Heart right ventricle (tissue), 16 donors: ENCODE results near the gene C16orf87. TPM values are rescaled to one million over a fixed set of nuclear protein-coding genes. Genes with fewer than 3 reads are reported as not detected.
"Not testable (repeated sequence)": the region's sequence is repeated elsewhere in the genome, so short reads cannot be mapped to it uniquely, and the experiment has no call there.

Experiments
- ATAC-seq, 8 donors: fragments of 200-7000 bp; cut with Tn5 transposase; one replicate each; pipeline ENCODE4 v1.9.1; 2020; ENCODE audit warnings: mild to moderate bottlenecking in 8 of 8, moderate library complexity in 8 of 8, moderate number of reproducible peaks in 1 of 8
- DNase-seq, 2 donors: peaks; one replicate each; pipeline ENCODE4 v3.0.0-alpha.2; 2020
- H3K27ac ChIP-seq, 10 donors: fragments of 200-600 bp; sonication (generic) in 2 of 10; one replicate each; pipeline versions ENCODE4 v1.5.0 to v1.8.0; 2020 to 2022; ENCODE audit warnings: mild to moderate bottlenecking in 3 of 10
- H3K27me3 ChIP-seq, 7 donors: fragments of 200-600 bp; one replicate each; pipeline ENCODE4 v1.8.0; 2021 to 2022; ENCODE audit warnings: mild to moderate bottlenecking in 2 of 7
- H3K36me3 ChIP-seq, 9 donors: fragments of 200-600 bp; sonication (generic) in 1 of 9; one replicate each; pipeline versions ENCODE4 v1.5.0 to v1.8.0; 2020 to 2022; ENCODE audit warnings: mild to moderate bottlenecking in 2 of 9
- H3K4me1 ChIP-seq, 9 donors: fragments of 200-600 bp; sonication (generic) in 1 of 9; one replicate each; pipeline versions ENCODE4 v1.5.0 to v1.8.0; 2020 to 2022; ENCODE audit warnings: mild to moderate bottlenecking in 4 of 9
- H3K4me3 ChIP-seq, 10 donors: fragments of 200-600 bp; sonication (generic) in 2 of 10; one replicate each; pipeline versions ENCODE4 v1.5.0 to v1.8.0; 2020 to 2022; ENCODE audit warnings: mild to moderate bottlenecking in 7 of 10, moderate library complexity in 2 of 10
- H3K9me3 ChIP-seq, 11 donors: fragments of 200-600 bp in 10 of 11; sonication (generic) in 2 of 11; one replicate each; pipeline versions ENCODE4 v1.5.0 to v1.8.0; 2013 to 2022; ENCODE audit warnings: mild to moderate bottlenecking in 2 of 11, control low read depth in 1 of 11, moderate library complexity in 1 of 11
- WGBS, 2 donors: extraction: QIAGEN DNeasy Blood & Tissue Kit; methylation state at CpG; one replicate each; pipeline ENCODE4 v1.1.7; 2013; ENCODE audit warnings: inconsistent platforms in 1 of 2; 5-methylcytosine and 5-hydroxymethylcytosine counted together
- intact Hi-C, 10 donors: fragments of 100-400 bp; cut with DNase I; formaldehyde crosslinking; loops; one replicate each; pipeline versions ENCODE4 v1.11.1 to v1.14.2; 2022
- polyA plus RNA-seq, 2 donors: library from polyadenylated mRNA; stranded (reverse); fragments of 200-250 nt; gene quantifications; one replicate each; pipeline ENCODE4 v1.2.3, GENCODE V29; 2013
- total RNA-seq, 10 donors: library from RNA; stranded (reverse); fragmentation: NEBNext Ultra II Directional in 3 of 10; extraction: Animal tissue kit (Norgen Biotek cat#: 25700) in 3 of 10; gene quantifications; one replicate each; pipeline versions ENCODE4 v1.2.1 to v1.2.4, GENCODE V29; 2021 to 2023
- TF ChIP-seq, protein P1 (sequence below), 9 donors: fragments of 200-600 bp; sonication (generic) in 2 of 9; IDR thresholded peaks; one replicate each; pipeline versions ENCODE4 v1.5.0 to v1.8.0; 2021 to 2022; ENCODE audit warnings: antibody characterized with exemption in 9 of 9, mild to moderate bottlenecking in 5 of 9, moderate library complexity in 1 of 9
- donor health status: Arrhythmogenic right ventricular cardiomyopathy.
- donor health status: ischemic (EF 13 %, LVEDD 7.1; RV severe dilation, severe dysfunction).
- donor health status: healthy with polysubstance abuse.
- donor health status: DM: no; HTN: yes; CAD: no.
- donor health status: DM: no; HTN: no; CAD: no.
- donor health status: ischemic (EF 25% LVEDD 6.9; RV normal size, moderate dysfunction).
- donor health status: ischemic (EF 25% LVEDD 5.7; RV mildly dilated, moderate dysfunction).
- donor health status: healthy.
- donor health status: DM: yes; HTN: yes; CAD: no.
- donor health status: Ischemic cardiomyopathy.
- donor health status: ischemic (EF 35%, LVEDD 5.7; RV mildly dilated, moderate dysfunction).
- donor health status: nonischemic (EF 11% LVEDD 7.7; RV severe dilation, severe dysfunction).
- donor health status: DM: yes; HTN: yes; CAD: no.
- donor health status: PGD.
- donor health status: ischemic (EF 29% LVEDD 5.4; RV normal size, mild dysfunction).
- donor health status: nonischemic (EF 23%, LVEDD 6.1; RV moderate dilation, normal function).

The C16orf87 gene
- total and polyA plus RNA-seq, 12 donors, result 3.1 to 17.8 (median 12.0) TPM

DNA sequence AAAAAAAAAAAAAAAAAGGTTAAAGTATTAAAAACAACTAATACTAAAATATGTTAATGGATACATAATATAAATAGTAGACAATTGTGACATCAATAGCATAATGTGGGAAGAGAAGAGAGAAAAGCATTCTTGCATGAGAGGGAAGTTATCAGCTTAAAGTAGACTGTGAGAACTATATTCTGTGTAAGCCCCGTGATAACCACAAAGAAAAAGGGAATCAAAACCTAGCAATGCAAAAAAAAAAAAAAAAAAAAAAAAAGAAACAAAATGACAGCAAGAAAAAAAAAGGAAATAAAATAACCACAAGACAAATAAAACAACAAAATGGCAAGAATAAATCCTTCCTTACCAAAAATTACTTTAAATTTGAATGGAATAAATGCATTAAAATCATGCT is 43.1 kb downstream of the C16orf87 start:
- TF ChIP-seq, protein P1, sequence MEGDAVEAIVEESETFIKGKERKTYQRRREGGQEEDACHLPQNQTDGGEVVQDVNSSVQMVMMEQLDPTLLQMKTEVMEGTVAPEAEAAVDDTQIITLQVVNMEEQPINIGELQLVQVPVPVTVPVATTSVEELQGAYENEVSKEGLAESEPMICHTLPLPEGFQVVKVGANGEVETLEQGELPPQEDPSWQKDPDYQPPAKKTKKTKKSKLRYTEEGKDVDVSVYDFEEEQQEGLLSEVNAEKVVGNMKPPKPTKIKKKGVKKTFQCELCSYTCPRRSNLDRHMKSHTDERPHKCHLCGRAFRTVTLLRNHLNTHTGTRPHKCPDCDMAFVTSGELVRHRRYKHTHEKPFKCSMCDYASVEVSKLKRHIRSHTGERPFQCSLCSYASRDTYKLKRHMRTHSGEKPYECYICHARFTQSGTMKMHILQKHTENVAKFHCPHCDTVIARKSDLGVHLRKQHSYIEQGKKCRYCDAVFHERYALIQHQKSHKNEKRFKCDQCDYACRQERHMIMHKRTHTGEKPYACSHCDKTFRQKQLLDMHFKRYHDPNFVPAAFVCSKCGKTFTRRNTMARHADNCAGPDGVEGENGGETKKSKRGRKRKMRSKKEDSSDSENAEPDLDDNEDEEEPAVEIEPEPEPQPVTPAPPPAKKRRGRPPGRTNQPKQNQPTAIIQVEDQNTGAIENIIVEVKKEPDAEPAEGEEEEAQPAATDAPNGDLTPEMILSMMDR (IDR thresholded peaks at IDR 0.05), result no peak
- WGBS, 2 donors, result 88 to 93% methylated on average over 1 of the region's 1 CpG
- Histone ChIP-seq H3K9me3 (peaks cover 0 to 12% (median 0%) of the 10 kb centered on the region in 11 donors), H3K4me3 (no peak overlapping the region), H3K27ac (peak overlapping the region in 1 of 10 donors; percentile 3), H3K4me1 (peaks cover 0 to 29% (median 4%) of the 10 kb centered on the region in 9 donors), H3K36me3 (no peaks in the 10 kb centered on the region), H3K27me3 (no peaks in the 10 kb centered on the region)
- intact Hi-C loops, result no loop called here
- DNase-seq (no peak), ATAC-seq (no peak)

DNA sequence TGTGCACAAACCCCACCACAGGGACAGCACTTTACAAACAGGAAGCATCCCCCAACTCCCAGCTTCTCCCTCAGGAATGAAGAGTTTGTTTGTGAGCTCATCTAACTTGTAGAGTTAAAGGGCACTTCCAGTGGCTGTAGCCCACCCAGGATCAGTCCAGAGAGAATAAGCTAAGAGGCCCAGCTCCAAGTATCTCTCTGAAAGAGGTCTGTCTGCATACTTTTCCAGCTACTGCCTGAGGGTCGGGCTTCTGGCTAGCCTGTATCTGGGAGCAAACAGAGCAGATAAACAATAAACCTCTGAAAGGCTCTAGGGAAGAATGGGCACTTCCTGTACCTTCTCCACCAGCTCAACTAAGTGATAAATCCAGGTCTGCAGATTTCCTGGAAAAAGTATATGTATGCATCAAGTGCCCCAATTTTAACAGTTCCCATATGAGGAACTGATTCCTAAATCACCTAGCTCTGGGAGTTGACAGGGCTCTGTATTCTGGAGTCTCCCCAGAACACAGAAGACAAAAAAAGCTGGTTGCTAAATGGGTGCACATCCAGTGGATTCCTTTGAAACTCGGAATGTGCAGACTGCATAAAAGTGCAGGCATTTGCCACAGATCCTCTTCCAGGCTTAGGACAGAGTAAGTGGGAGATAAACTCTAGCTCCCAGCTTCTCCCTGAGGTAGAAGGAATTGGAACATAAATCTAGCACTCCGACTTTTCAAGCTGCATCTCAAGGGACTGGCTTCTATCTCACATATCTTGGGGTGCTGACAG is 45.7 kb downstream of the C16orf87 start:
- WGBS, 2 donors, result 17 to 24% methylated on average over 3 of the region's 3 CpGs
- ATAC-seq, result no peak

DNA sequence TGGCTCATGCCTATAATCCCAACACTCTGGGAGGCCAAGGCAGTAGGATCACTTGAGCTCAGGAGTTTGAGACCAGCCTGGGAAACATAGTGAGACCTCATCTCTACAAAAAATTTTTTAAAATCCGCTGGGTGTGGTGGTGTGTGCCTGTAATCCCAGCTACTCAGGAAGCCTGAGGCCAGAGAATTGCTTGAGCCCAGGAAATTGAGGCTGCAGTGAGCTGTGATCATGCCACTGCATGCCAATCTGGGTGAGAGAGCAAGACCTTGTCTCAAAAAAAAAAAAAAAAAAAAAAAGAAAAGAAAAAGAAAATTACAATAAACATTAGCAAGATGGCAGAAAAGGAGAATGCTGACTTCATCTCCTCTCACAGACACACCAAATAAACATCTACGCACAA is 46.4 kb downstream of the C16orf87 start:
- peaks cover 0 to 10% (median 0%) of the 10 kb centered on the region in 11 donors for H3K9me3 ChIP-seq
- H3K4me3 ChIP-seq, H3K27ac ChIP-seq, intact Hi-C loops, DNase-seq, H3K27me3 ChIP-seq, ATAC-seq, H3K36me3 ChIP-seq: not testable (repeated sequence)
- WGBS, 2 donors, result 82 to 89% methylated on average over 2 of the region's 2 CpGs
- peaks cover 0 to 19% (median 0%) of the 10 kb centered on the region in 9 donors for H3K4me1 ChIP-seq

More for the DNA sequence above, 45.7 kb downstream of the C16orf87 start:
- H3K4me1 ChIP-seq, result peaks cover 0 to 23% (median 3%) of the 10 kb centered on the region in 9 donors
- TF ChIP-seq, protein P1 (IDR thresholded peaks at IDR 0.05), result no peak
- H3K36me3 ChIP-seq, result no peaks in the 10 kb centered on the region
- no peaks in the 10 kb centered on the region for H3K27me3 ChIP-seq
- H3K9me3 ChIP-seq, result peaks cover 0 to 10% (median 0%) of the 10 kb centered on the region in 11 donors
- H3K27ac ChIP-seq, result no peak overlapping the region
- H3K4me3 ChIP-seq, result no peak overlapping the region
- DNase-seq, result no peak
- intact Hi-C loops, result no loop called here

DNA sequence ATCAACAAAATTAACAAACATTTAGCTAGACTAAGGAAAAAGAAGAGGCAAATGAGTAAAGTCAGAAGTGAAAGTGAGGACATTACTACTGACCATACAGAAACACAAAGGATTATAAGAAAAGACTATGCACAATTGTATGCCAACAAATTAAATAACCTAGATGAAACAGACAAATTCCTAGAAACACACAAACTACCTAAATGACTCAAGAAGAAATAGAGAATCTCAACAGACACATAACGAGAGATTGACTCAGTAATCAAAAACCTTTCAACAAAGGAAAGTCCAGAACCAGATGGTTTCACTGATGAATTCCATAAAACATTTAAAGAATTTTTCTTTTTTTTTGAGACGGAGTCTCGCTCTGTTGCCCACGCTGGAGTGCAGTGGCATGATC is 47.2 kb downstream of the C16orf87 start:
- no peaks in the 10 kb centered on the region for H3K27me3 ChIP-seq
- 86 to 94% methylated on average over 4 of the region's 4 CpGs for WGBS, 2 donors
- TF ChIP-seq, protein P1 (IDR thresholded peaks at IDR 0.05), result no peak
- no peak for DNase-seq
- no peak overlapping the region for H3K4me3 ChIP-seq
- intact Hi-C loops, result no loop called here
- peaks cover 0 to 12% (median 0%) of the 10 kb centered on the region in 9 donors for H3K4me1 ChIP-seq
- H3K27ac ChIP-seq, result no peak overlapping the region
- H3K9me3 ChIP-seq, result peaks cover 0 to 10% (median 0%) of the 10 kb centered on the region in 11 donors
- no peaks in the 10 kb centered on the region for H3K36me3 ChIP-seq
- no peak for ATAC-seq

DNA sequence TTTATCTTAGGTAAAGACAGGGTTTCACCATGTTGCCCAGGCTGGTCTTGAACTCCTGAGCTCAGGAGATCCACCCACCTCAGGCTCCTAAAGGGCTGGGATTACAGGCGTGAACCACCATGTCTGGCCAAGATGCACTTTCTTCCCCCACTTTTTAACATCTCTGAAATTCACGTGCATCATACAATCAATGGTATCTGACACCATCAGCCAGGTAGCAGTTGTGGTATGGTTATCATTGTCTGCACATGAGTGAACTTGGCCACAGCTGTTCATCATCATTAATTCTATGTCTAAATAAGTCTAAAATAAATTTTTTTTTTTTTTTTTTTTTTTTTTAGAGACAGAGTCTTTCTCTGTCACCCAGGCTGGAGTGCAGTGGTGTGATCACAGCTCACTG is 48.7 kb downstream of the C16orf87 start:
- DNase-seq, result no peak
- peaks cover 0 to 10% (median 0%) of the 10 kb centered on the region in 11 donors for H3K9me3 ChIP-seq
- no peak overlapping the region for H3K27ac ChIP-seq
- TF ChIP-seq, protein P1 (IDR thresholded peaks at IDR 0.05), result no peak
- intact Hi-C loops, result no loop called here
- WGBS, 2 donors, result 90 to 92% methylated on average over 2 of the region's 2 CpGs
- ATAC-seq, result no peak
- H3K4me1 ChIP-seq, result peaks cover 0 to 10% (median 0%) of the 10 kb centered on the region in 9 donors
- H3K27me3 ChIP-seq, result no peaks in the 10 kb centered on the region
- no peaks in the 10 kb centered on the region for H3K36me3 ChIP-seq
- no peak overlapping the region for H3K4me3 ChIP-seq
